NT2/D1 (cell line): ENCODE results near the gene SLC29A2.

Experiments used
- DNase-seq: peaks from one replicate; pipeline ENCODE4 v3.0.0-alpha.2; 2011; ENCODE audit warnings: low read depth, low spot score
- H3K27me3 ChIP-seq: 2 replicates; pipeline ENCODE4 v1.6.0; 2011; ENCODE audit warnings: mild to moderate bottlenecking; ENCODE audit not compliant: insufficient read length, insufficient read depth
- H3K36me3 ChIP-seq: 2 replicates; pipeline ENCODE4 v1.6.1; 2011; ENCODE audit warnings: mild to moderate bottlenecking, low read length, mixed read lengths; ENCODE audit not compliant: insufficient read depth, insufficient read length
- H3K4me1 ChIP-seq: 2 replicates; pipeline ENCODE4 v1.5.1; 2011; ENCODE audit not compliant: insufficient read depth, insufficient read length
- H3K4me3 ChIP-seq: 2 replicates; pipeline ENCODE4 v1.5.1; 2011; ENCODE audit warnings: low read depth; ENCODE audit not compliant: insufficient read length
- H3K9ac ChIP-seq: 2 replicates; pipeline ENCODE4 v1.6.0; 2011; ENCODE audit warnings: low read depth; ENCODE audit not compliant: insufficient read length
- H3K9me3 ChIP-seq: 2 replicates; pipeline ENCODE4 v1.5.1; 2011; ENCODE audit warnings: mild to moderate bottlenecking, low read length; ENCODE audit not compliant: insufficient read depth
- SUZ12 ChIP-seq: IDR thresholded peaks from 2 replicates; pipeline ENCODE4 v1.6.1; 2011; ENCODE audit not compliant: insufficient read length, insufficient read depth; ENCODE audit errors: extremely low read depth
- YY1 ChIP-seq: IDR thresholded peaks from 2 replicates; pipeline ENCODE4 v1.6.1; 2011; ENCODE audit not compliant: insufficient read length, insufficient read depth
- ZNF274 ChIP-seq: IDR thresholded peaks from 2 replicates; pipeline ENCODE4 v1.6.1; 2011; ENCODE audit warnings: mild to moderate bottlenecking, low read depth, low read length

SLC29A2 gene

GRCh38 chr11:66315921-66316811 lies 55.4 kb downstream of the SLC29A2 start:
- Histone ChIP-seq H3K9me3 (peaks cover 11% of the 10 kb centered on the region; the same call in 1 of the 2 replicates), H3K9ac (peak overlapping the region; percentile 56), H3K4me3 (no peak overlapping the region), H3K27me3 (peaks cover 19% of the 10 kb centered on the region), H3K36me3 (peaks cover 3% of the 10 kb centered on the region), H3K4me1 (peaks cover 42% of the 10 kb centered on the region)
- DNase-seq = no peak
- TF ChIP-seq ZNF274 = no peak
- TF ChIP-seq YY1 = no peak
- no peak for TF ChIP-seq SUZ12

GRCh38 chr11:66315498-66315885 lies 56.1 kb downstream of the SLC29A2 start:
- Histone ChIP-seq H3K4me3 (no peak overlapping the region), H3K9me3 (peaks cover 11% of the 10 kb centered on the region; the same call in 1 of the 2 replicates), H3K36me3 (peaks cover 3% of the 10 kb centered on the region), H3K9ac (peak overlapping the region; percentile 56), H3K4me1 (peaks cover 45% of the 10 kb centered on the region), H3K27me3 (peaks cover 19% of the 10 kb centered on the region)
- TF ChIP-seq SUZ12 = no peak
- no peak for TF ChIP-seq YY1
- DNase-seq = no peak

- no peak for DNase-seq
- peaks cover 19% of the 10 kb centered on the region for H3K27me3 ChIP-seq
- TF ChIP-seq SUZ12 = no peak
- no peak for TF ChIP-seq ZNF274
- no peak for TF ChIP-seq YY1
- H3K4me3 ChIP-seq = no peak overlapping the region
- H3K9me3 ChIP-seq = peaks cover 11% of the 10 kb centered on the region; the same call in 1 of the 2 replicates
- H3K36me3 ChIP-seq = peaks cover 3% of the 10 kb centered on the region
- peak overlapping the region; percentile 23 for H3K9ac ChIP-seq
- peaks cover 46% of the 10 kb centered on the region for H3K4me1 ChIP-seq
Measured at GRCh38 chr11:66314561-66315497, 56.7 kb downstream of the SLC29A2 start.

GRCh38 chr11:66314186-66314501 lies 57.4 kb downstream of the SLC29A2 start:
- H3K4me3 ChIP-seq = peak overlapping the region; percentile 48
- TF ChIP-seq ZNF274 (no peak), SUZ12 (no peak), YY1 (no peak)

GRCh38 chr11:66313321-66314185 lies 58.0 kb downstream of the SLC29A2 start:
- no peaks in the 10 kb centered on the region for H3K9me3 ChIP-seq
- peak overlapping the region; percentile 48 for H3K4me3 ChIP-seq
- TF ChIP-seq YY1 (no peak), ZNF274 (no peak), SUZ12 (no peak)
- peak overlapping the region; percentile 87 for H3K9ac ChIP-seq
- H3K27me3 ChIP-seq = peaks cover 19% of the 10 kb centered on the region
- H3K36me3 ChIP-seq = peaks cover 3% of the 10 kb centered on the region
- H3K4me1 ChIP-seq = peaks cover 43% of the 10 kb centered on the region
- no peak for DNase-seq

More at GRCh38 chr11:66314186-66314501, 57.4 kb downstream of the SLC29A2 start:
- peaks cover 6% of the 10 kb centered on the region; the same call in 1 of the 2 replicates for H3K9me3 ChIP-seq
- no peak for DNase-seq
- peak overlapping the region; percentile 87 for H3K9ac ChIP-seq
- H3K4me1 ChIP-seq = peaks cover 47% of the 10 kb centered on the region
- H3K36me3 ChIP-seq = peaks cover 3% of the 10 kb centered on the region
- peaks cover 19% of the 10 kb centered on the region for H3K27me3 ChIP-seq

- Histone ChIP-seq H3K9me3 (no peaks in the 10 kb centered on the region), H3K4me3 (peak overlapping the region; percentile 66), H3K9ac (peak overlapping the region; percentile 87), H3K36me3 (peaks cover 3% of the 10 kb centered on the region), H3K4me1 (peaks cover 35% of the 10 kb centered on the region), H3K27me3 (peaks cover 19% of the 10 kb centered on the region)
- DNase-seq = peak; percentile 98
- TF ChIP-seq SUZ12 (no peak), YY1 (no peak), ZNF274 (no peak)
Measured at GRCh38 chr11:66312549-66313320, 58.8 kb downstream of the SLC29A2 start.
